Right lobe of liver (tissue), 6 donors: ENCODE data around the gene MEF2C. TPM values are rescaled to one million over a fixed set of nuclear protein-coding genes. Genes with fewer than 3 reads are reported as not detected.

Source experiments
- ATAC-seq, 4 donors: fragments of 200-7000 bp; cut with Tn5 transposase; one replicate each; pipeline ENCODE4 v1.9.1; 2020; ENCODE audit warnings: mild to moderate bottlenecking in 4 of 4, moderate library complexity in 4 of 4
- DNase-seq, 3 donors: peaks; one replicate each; pipeline ENCODE4 v3.0.0-alpha.2; 2020
- H3K27ac ChIP-seq, 3 donors: fragments of 200-600 bp; one replicate each; pipeline ENCODE4 v1.8.0; 2022
- H3K27me3 ChIP-seq, 2 donors: fragments of 200-600 bp; one replicate each; pipeline ENCODE4 v1.8.0; 2022
- H3K36me3 ChIP-seq, 4 donors: fragments of 200-600 bp; sonication (generic) in 1 of 4; one replicate each; pipeline versions ENCODE4 v1.5.1 to v1.8.0; 2017 to 2022; ENCODE audit warnings: control low read depth in 1 of 4
- H3K4me1 ChIP-seq, 4 donors: fragments of 200-600 bp; sonication (generic) in 1 of 4; one replicate each; pipeline versions ENCODE4 v1.5.1 to v1.8.0; 2017 to 2022; ENCODE audit warnings: control low read depth in 1 of 4
- H3K4me3 ChIP-seq, 3 donors: fragments of 200-600 bp; one replicate each; pipeline ENCODE4 v1.8.0; 2022
- H3K9me3 ChIP-seq, 4 donors: fragments of 200-600 bp; sonication (generic) in 1 of 4; one replicate each; pipeline versions ENCODE4 v1.5.1 to v1.8.0; 2017 to 2022; ENCODE audit warnings: control low read depth in 1 of 4
- CTCF ChIP-seq, 4 donors: fragments of 200-600 bp in 3 of 4; fragments of 450-650 bp in 1 of 4; IDR thresholded peaks; one replicate each; pipeline versions ENCODE4 v1.5.1 to v1.8.0; 2016 to 2022; ENCODE audit warnings: antibody characterized with exemption in 4 of 4, mild to moderate bottlenecking in 2 of 4
- POLR2A ChIP-seq: fragments of 450-650 bp; IDR thresholded peaks from one replicate; pipeline ENCODE4 v1.6.1; 2017; ENCODE audit warnings: antibody characterized with exemption, mild to moderate bottlenecking
- WGBS: methylation state at CpG from one replicate; pipeline ENCODE4 v1.1.6; 2018; ENCODE audit warnings: low coverage, low lambda C conversion rate; ENCODE audit not compliant: insufficient coverage; ENCODE audit errors: missing lambda C conversion rate; 5-methylcytosine and 5-hydroxymethylcytosine counted together
- intact Hi-C, 2 donors: fragments of 100-400 bp; cut with DNase I; formaldehyde crosslinking; loops; one replicate each; pipeline versions ENCODE4 v1.11.2 to v1.14.1; 2022
- total RNA-seq, 6 experiments: library from RNA; depleted of rRNA in 2 of 6; stranded (reverse); fragments of >200 nt in 2 of 6; fragmentation: NEBNext Ultra II Directional in 3 of 6; extraction: Animal tissue kit (Norgen Biotek cat#: 25700) in 3 of 6; gene quantifications; one replicate each; pipeline versions ENCODE4 v1.1.0 to v1.2.4, GENCODE V29; 2016 to 2023
- donor health status: DM: no; HTN: yes; CAD: no.
- donor health status: DM: no; HTN: no; CAD: no.
- donor health status: DM: no; HTN: no; CAD: no.
- donor health status: DM: no; HTN: yes; CAD: no.
- donor health status: DM: no; HTN: yes; CAD: no.

The MEF2C gene
- total RNA-seq, 6 experiments from 2014 or later = 4.4 to 19.4 (median 6.4) TPM

GRCh38 chr5:88876714-88877113, 6.3 kb downstream of the MEF2C start:
- WGBS = 43% methylated on average over 2 of the region's 2 CpGs

GRCh38 chr5:88875341-88876234, 7.4 kb downstream of the MEF2C start:
- no peak for TF ChIP-seq CTCF (IDR thresholded peaks at IDR 0.05)
- no peak for TF ChIP-seq POLR2A
- intact Hi-C loops = no loop called here
- no peak overlapping the region for H3K4me3 ChIP-seq
- 18% methylated on average over 5 of the region's 5 CpGs for WGBS
- H3K9me3 ChIP-seq = no peaks in the 10 kb centered on the region
- no peaks in the 10 kb centered on the region for H3K36me3 ChIP-seq
- H3K27ac ChIP-seq = no peak overlapping the region
- H3K27me3 ChIP-seq = no peaks in the 10 kb centered on the region
- no peak for DNase-seq
- ATAC-seq = peak in 3 of 4 donors; percentile 48 to 53 (median 53)
- H3K4me1 ChIP-seq = no peaks in the 10 kb centered on the region

More at GRCh38 chr5:88876714-88877113, 6.3 kb downstream of the MEF2C start:
- ATAC-seq (no peak), DNase-seq (no peak)
- H3K27me3 ChIP-seq = no peaks in the 10 kb centered on the region
- no peak overlapping the region for H3K4me3 ChIP-seq
- no peaks in the 10 kb centered on the region for H3K36me3 ChIP-seq
- TF ChIP-seq CTCF (IDR thresholded peaks at IDR 0.05) = no peak
- no peaks in the 10 kb centered on the region for H3K4me1 ChIP-seq
- intact Hi-C loops = no loop called here
- H3K9me3 ChIP-seq = no peaks in the 10 kb centered on the region
- H3K27ac ChIP-seq = no peak overlapping the region

GRCh38 chr5:88873447-88873846, 9.5 kb downstream of the MEF2C start:
- H3K27ac ChIP-seq = no peak overlapping the region
- no peak overlapping the region for H3K4me3 ChIP-seq
- 49% methylated on average over 6 of the region's 6 CpGs for WGBS
- ATAC-seq = no peak
- no peak for DNase-seq
- intact Hi-C loops = no loop called here
- TF ChIP-seq POLR2A = no peak
- TF ChIP-seq CTCF (IDR thresholded peaks at IDR 0.05) = no peak
- no peaks in the 10 kb centered on the region for H3K27me3 ChIP-seq
- no peaks in the 10 kb centered on the region for H3K4me1 ChIP-seq
- no peaks in the 10 kb centered on the region for H3K9me3 ChIP-seq
- H3K36me3 ChIP-seq = no peaks in the 10 kb centered on the region

GRCh38 chr5:88872971-88873370, 10.0 kb downstream of the MEF2C start:
- no peak for DNase-seq
- 47% methylated on average over 6 of the region's 6 CpGs for WGBS
- no peak overlapping the region for H3K27ac ChIP-seq
- H3K27me3 ChIP-seq = no peaks in the 10 kb centered on the region
- no peak for TF ChIP-seq POLR2A
- no peak for ATAC-seq
- no peaks in the 10 kb centered on the region for H3K36me3 ChIP-seq
- H3K9me3 ChIP-seq = no peaks in the 10 kb centered on the region
- H3K4me3 ChIP-seq = no peak overlapping the region
- H3K4me1 ChIP-seq = no peaks in the 10 kb centered on the region
- intact Hi-C loops = no loop called here

GRCh38 chr5:88870285-88870684, 12.7 kb downstream of the MEF2C start:
- Histone ChIP-seq H3K4me1 (no peaks in the 10 kb centered on the region), H3K27ac (no peak overlapping the region), H3K27me3 (no peaks in the 10 kb centered on the region), H3K36me3 (no peaks in the 10 kb centered on the region), H3K4me3 (no peak overlapping the region), H3K9me3 (no peaks in the 10 kb centered on the region)
- TF ChIP-seq CTCF (IDR thresholded peaks at IDR 0.05) (no peak), POLR2A (no peak)
- no peak for ATAC-seq
- DNase-seq = no peak
- WGBS = 47% methylated on average over 2 of the region's 2 CpGs
- intact Hi-C loops = no loop called here
